Measurements from ENCODE around the gene GAD1.

DNA sequence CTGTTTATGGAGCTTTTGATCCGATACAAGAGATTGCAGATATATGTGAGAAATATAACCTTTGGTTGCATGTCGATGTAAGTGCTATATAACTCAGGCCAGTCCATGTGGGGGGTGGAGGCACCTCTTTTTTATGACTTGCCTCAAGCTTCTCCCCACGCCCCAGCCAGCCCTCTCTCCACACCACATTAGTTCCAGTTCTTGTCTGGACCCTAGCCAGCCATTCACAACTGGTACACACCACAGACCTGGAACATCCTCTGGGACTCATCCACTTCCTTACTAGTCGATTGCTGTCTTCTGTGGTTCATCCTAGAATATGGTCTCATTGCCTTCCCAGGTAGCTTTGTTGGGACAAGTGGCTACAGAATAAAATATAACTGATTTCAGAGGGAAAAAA, 31.0 kb downstream of the GAD1 start:
- TF ChIP-seq EP300 (IDR thresholded peaks at IDR 0.05): no peak
- no peak for TF ChIP-seq CTCF (IDR thresholded peaks at IDR 0.05)
